ENCODE measurements around the gene CYTH2.

CYTH2 gene

DNA sequence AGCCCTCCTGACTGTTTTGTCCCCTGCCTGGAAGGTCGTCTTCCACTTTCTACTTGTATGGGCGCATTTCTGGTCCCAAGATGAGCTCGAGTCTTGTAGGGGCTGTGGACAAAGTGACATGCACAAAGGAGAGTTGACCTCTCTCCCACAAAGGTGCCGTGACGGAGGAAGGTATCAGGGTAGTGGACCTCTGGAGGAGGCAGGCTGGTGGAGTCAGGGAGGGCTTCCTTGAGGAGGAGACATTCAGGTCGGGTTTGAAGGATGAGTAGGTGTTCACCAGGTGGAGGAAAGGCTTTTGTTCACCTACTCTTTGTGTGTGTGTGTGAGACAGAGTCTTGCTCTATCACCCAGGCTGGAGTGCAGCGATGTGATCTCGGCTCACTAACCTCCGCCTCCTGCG, 1.7 kb downstream of the CYTH2 start (continued):
- no peak for TF ChIP-seq ZNF513 (tag by site-specific recombination; IDR thresholded peaks at IDR 0.05)
- no peak for TF ChIP-seq ZNF600 (tag by site-specific recombination; IDR thresholded peaks at IDR 0.05)
- TF ChIP-seq ZBTB8A (tag by site-specific recombination; IDR thresholded peaks at IDR 0.05), result no peak
- TF ChIP-seq HOXD13 (CRISPR knock-in tag; IDR thresholded peaks at IDR 0.05; ENCODE audit: borderline replicate concordance), result no peak
- no peak for TF ChIP-seq EGR2 (tag by site-specific recombination; IDR thresholded peaks at IDR 0.05; ENCODE audit: low read depth)

DNA sequence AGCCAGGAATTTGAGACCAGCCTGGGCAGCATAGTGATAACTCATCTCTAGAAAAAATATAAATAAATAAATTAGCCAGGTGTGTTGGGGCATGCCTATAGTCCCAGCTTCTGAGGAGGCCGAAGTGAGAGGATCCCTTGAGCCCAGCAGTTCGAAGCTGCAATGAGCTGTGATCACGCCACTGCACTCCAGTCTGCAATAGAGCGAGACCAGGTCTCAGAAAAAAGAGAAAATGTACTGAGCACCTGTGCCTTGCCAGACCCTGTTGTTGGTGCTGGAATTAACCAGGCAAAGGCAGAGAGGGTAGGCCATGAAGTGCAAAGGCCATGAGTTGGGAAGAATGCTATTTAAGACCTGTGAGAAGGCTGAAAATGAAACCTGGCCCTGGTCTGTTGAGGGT, 2.7 kb downstream of the CYTH2 start:
- H3K4me3 ChIP-seq (ENCODE audit: low read depth, low read length), result no peak overlapping the region
- peaks cover 43 to 63% of the 10 kb centered on the region in 2 experiments for H3K36me3 ChIP-seq (ENCODE audit: control insufficient read depth in 2 of 2, insufficient read depth in 1 of 2, low read length in 2 of 2)
- ChIA-PET CTCF (no interaction called here), POLR2A (interaction anchor here (1.2 kb wide), 1 partner anchor 31 kb away, joined by 5 read pairs; no protein-coding TSS in a partner anchor)
- no peak overlapping the region for H3K27ac ChIP-seq (ENCODE audit: extremely low read depth, low read depth, low read length)
- peaks cover 11% of the 10 kb centered on the region for H3K4me1 ChIP-seq (ENCODE audit: control insufficient read depth, insufficient read depth, low read length)
- H3K9me3 ChIP-seq (ENCODE audit: control insufficient read depth, insufficient read depth, low read depth, low read length), result no peaks in the 10 kb centered on the region
- TF ChIP-seq ZNF530 (tag by site-specific recombination; IDR thresholded peaks at IDR 0.05; ENCODE audit: low read depth) (no peak), ZNF521 (tag by site-specific recombination; IDR thresholded peaks at IDR 0.05) (no peak), ZNF16 (tag by site-specific recombination; IDR thresholded peaks at IDR 0.05; ENCODE audit: low read depth) (no peak), ZNF350 (tag by site-specific recombination; IDR thresholded peaks at IDR 0.05) (no peak), ZNF311 (tag by site-specific recombination; IDR thresholded peaks at IDR 0.05; ENCODE audit: borderline replicate concordance) (no peak), ZNF335 (tag by site-specific recombination; conservative IDR thresholded peaks at IDR 0.05) (no peak), ZNF214 (tag by site-specific recombination; IDR thresholded peaks at IDR 0.05; ENCODE audit: borderline replicate concordance) (no peak), SALL2 (tag by site-specific recombination; IDR thresholded peaks at IDR 0.05; ENCODE audit: borderline replicate concordance) (no peak), ZNF280D (tag by site-specific recombination; IDR thresholded peaks at IDR 0.05) (no peak), ZBTB8A (tag by site-specific recombination; IDR thresholded peaks at IDR 0.05) (no peak), SETDB1 (IDR thresholded peaks at IDR 0.05; ENCODE audit: insufficient read length, low read length) (no peak), ZNF513 (tag by site-specific recombination; IDR thresholded peaks at IDR 0.05) (no peak), ZBTB20 (tag by site-specific recombination; IDR thresholded peaks at IDR 0.05) (no peak)
- TF ChIP-seq, protein P1, sequence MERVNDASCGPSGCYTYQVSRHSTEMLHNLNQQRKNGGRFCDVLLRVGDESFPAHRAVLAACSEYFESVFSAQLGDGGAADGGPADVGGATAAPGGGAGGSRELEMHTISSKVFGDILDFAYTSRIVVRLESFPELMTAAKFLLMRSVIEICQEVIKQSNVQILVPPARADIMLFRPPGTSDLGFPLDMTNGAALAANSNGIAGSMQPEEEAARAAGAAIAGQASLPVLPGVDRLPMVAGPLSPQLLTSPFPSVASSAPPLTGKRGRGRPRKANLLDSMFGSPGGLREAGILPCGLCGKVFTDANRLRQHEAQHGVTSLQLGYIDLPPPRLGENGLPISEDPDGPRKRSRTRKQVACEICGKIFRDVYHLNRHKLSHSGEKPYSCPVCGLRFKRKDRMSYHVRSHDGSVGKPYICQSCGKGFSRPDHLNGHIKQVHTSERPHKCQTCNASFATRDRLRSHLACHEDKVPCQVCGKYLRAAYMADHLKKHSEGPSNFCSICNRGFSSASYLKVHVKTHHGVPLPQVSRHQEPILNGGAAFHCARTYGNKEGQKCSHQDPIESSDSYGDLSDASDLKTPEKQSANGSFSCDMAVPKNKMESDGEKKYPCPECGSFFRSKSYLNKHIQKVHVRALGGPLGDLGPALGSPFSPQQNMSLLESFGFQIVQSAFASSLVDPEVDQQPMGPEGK (tag by site-specific recombination; IDR thresholded peaks at IDR 0.05), result no peak
- TF ChIP-seq, protein P2, sequence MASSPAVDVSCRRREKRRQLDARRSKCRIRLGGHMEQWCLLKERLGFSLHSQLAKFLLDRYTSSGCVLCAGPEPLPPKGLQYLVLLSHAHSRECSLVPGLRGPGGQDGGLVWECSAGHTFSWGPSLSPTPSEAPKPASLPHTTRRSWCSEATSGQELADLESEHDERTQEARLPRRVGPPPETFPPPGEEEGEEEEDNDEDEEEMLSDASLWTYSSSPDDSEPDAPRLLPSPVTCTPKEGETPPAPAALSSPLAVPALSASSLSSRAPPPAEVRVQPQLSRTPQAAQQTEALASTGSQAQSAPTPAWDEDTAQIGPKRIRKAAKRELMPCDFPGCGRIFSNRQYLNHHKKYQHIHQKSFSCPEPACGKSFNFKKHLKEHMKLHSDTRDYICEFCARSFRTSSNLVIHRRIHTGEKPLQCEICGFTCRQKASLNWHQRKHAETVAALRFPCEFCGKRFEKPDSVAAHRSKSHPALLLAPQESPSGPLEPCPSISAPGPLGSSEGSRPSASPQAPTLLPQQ (tag by site-specific recombination; IDR thresholded peaks at IDR 0.05), result no peak

All from HEK293 (cell line).